Left cardiac atrium (tissue), 4 donors: ENCODE results near the gene ERAL1. TPM values are rescaled to one million over a fixed set of nuclear protein-coding genes. Genes with fewer than 3 reads are reported as not detected.
"Not testable (repeated sequence)": the region's sequence is repeated elsewhere in the genome, so short reads cannot be mapped to it uniquely, and the experiment has no call there.

ENCODE experiments used
- ATAC-seq, 2 donors: fragments of 200-7000 bp; cut with Tn5 transposase; one replicate each; pipeline ENCODE4 v1.9.1; 2020; ENCODE audit warnings: mild to moderate bottlenecking in 2 of 2, moderate library complexity in 2 of 2
- DNase-seq: peaks from one replicate; pipeline ENCODE4 v3.0.0-alpha.2; 2020
- intact Hi-C, 2 donors: fragments of 100-400 bp; cut with DNase I; formaldehyde crosslinking; loops; one replicate each; pipeline versions ENCODE4 v1.14.1 to v1.15.1; 2022 to 2023
- total RNA-seq, 2 donors: library from RNA; stranded (reverse); fragmentation: NEBNext Ultra II Directional; extraction: Animal tissue kit (Norgen Biotek cat#: 25700); gene quantifications; one replicate each; pipeline ENCODE4 v1.2.1, GENCODE V29; 2021
- donor health status: DM: no; HTN: yes; CAD: no.
- donor health status: DM: no; HTN: yes; CAD: no; lungs with severe emphysema.
- donor health status: DM: yes; HTN: yes; CAD: no.
- donor health status: Dilated cardiomyopathy.

The ERAL1 gene
- total RNA-seq, 2 donors from 2014 or later, result 29.0 to 30.2 TPM

GRCh38 chr17:28846699-28847098, 8.1 kb upstream of the ERAL1 start:
- ATAC-seq, intact Hi-C loops, DNase-seq: not testable (repeated sequence)

- ATAC-seq (peak in 1 of 2 donors; percentile 52), DNase-seq (peak; percentile 60)
- intact Hi-C loops, result not testable (repeated sequence)
Measured at GRCh38 chr17:28848667-28849066, 6.1 kb upstream of the ERAL1 start.

- DNase-seq (no peak), ATAC-seq (peak in 1 of 2 donors; percentile 30)
- intact Hi-C loops, result no loop called here
Measured at GRCh38 chr17:28849281-28849680, 5.5 kb upstream of the ERAL1 start.

- intact Hi-C loops, result no loop called here
- DNase-seq (no peak), ATAC-seq (no peak)
Measured at GRCh38 chr17:28853295-28853694, 1.5 kb upstream of the ERAL1 start.

GRCh38 chr17:28855336-28855679, 492 bp downstream of the ERAL1 start:
- ATAC-seq (no peak), DNase-seq (no peak)
- intact Hi-C loops, result no loop called here

- DNase-seq (peak; percentile 3), ATAC-seq (no peak)
- intact Hi-C loops, result no loop called here
Measured at GRCh38 chr17:28856028-28856574, 1.3 kb downstream of the ERAL1 start.

GRCh38 chr17:28857905-28858800, 3.3 kb downstream of the ERAL1 start:
- intact Hi-C loops, result no loop called here
- DNase-seq (peak; percentile 1), ATAC-seq (no peak)

GRCh38 chr17:28858801-28859355, 4.1 kb downstream of the ERAL1 start:
- ATAC-seq, result no peak
- intact Hi-C loops, result no loop called here
- DNase-seq, result no peak

- ATAC-seq, result no peak
- intact Hi-C loops, result no loop called here
Measured at GRCh38 chr17:28860363-28860808, 5.6 kb downstream of the ERAL1 start.

GRCh38 chr17:28861393-28862203, 6.8 kb downstream of the ERAL1 start:
- intact Hi-C loops, result no loop called here
- DNase-seq, result no peak
- ATAC-seq, result no peak

More at GRCh38 chr17:28860363-28860808, 5.6 kb downstream of the ERAL1 start:
- no peak for DNase-seq

GRCh38 chr17:28862561-28862960, 7.7 kb downstream of the ERAL1 start:
- intact Hi-C loops, result no loop called here
- DNase-seq (no peak), ATAC-seq (no peak)

- intact Hi-C loops, result no loop called here
- DNase-seq (no peak), ATAC-seq (no peak)
Measured at GRCh38 chr17:28863953-28864352, 9.1 kb downstream of the ERAL1 start.

- intact Hi-C loops, result no loop called here
- DNase-seq (peak; percentile 71), ATAC-seq (peak in 1 of 2 donors; percentile 82)
Measured at GRCh38 chr17:28864991-28865849, 10.4 kb downstream of the ERAL1 start.

GRCh38 chr17:28865946-28866752, 11.3 kb downstream of the ERAL1 start:
- intact Hi-C loops, result no loop called here
- DNase-seq (no peak), ATAC-seq (no peak)

- DNase-seq (no peak), ATAC-seq (no peak)
- intact Hi-C loops, result no loop called here
Measured at GRCh38 chr17:28867276-28867675, 12.5 kb downstream of the ERAL1 start.

- no peak for DNase-seq
Measured at GRCh38 chr17:28871056-28871579, 16.3 kb downstream of the ERAL1 start.

GRCh38 chr17:28873839-28874238, 19.0 kb downstream of the ERAL1 start:
- intact Hi-C loops, result no loop called here
- DNase-seq (no peak), ATAC-seq (no peak)

More at GRCh38 chr17:28871056-28871579, 16.3 kb downstream of the ERAL1 start:
- intact Hi-C loops, result no loop called here
- no peak for ATAC-seq

- DNase-seq (no peak), ATAC-seq (no peak)
- intact Hi-C loops, result no loop called here
Measured at GRCh38 chr17:28874750-28875149, 19.9 kb downstream of the ERAL1 start.
